GM19025 (cell line): ENCODE measurements around the gene MANEAL.

Source experiments
- ATAC-seq: cut with Tn5 transposase; IDR thresholded peaks from one replicate; pipeline ENCODE4 v1.9.1; 2021; ENCODE audit warnings: mild to moderate bottlenecking, low read depth, moderate library complexity; ENCODE audit not compliant: unreplicated experiment

The MANEAL gene

GRCh38 chr1:37778654-37779053 lies 15.0 kb upstream of the MANEAL start:
- no peak for ATAC-seq

GRCh38 chr1:37782491-37782890 lies 11.2 kb upstream of the MANEAL start:
- ATAC-seq = no peak

GRCh38 chr1:37792943-37793686 lies 532 bp upstream of the MANEAL start:
- no peak for ATAC-seq

GRCh38 chr1:37794372-37795339 lies 1.0 kb downstream of the MANEAL start:
- peak; percentile 29 for ATAC-seq

GRCh38 chr1:37795340-37796125 lies 1.9 kb downstream of the MANEAL start:
- no peak for ATAC-seq

GRCh38 chr1:37797750-37798345 lies 4.2 kb downstream of the MANEAL start:
- no peak for ATAC-seq

GRCh38 chr1:37802439-37802838 lies 8.8 kb downstream of the MANEAL start:
- no peak for ATAC-seq

GRCh38 chr1:37807220-37807554 lies 13.5 kb downstream of the MANEAL start:
- no peak for ATAC-seq

- ATAC-seq = peak; percentile 87
These were observed 14.1 kb downstream of the MANEAL start, which contains the start of the genes C1orf122 and YRDC for GRCh38 chr1:37807555-37808368. Gene C1orf122, plus strand, starts transcription at chr1:37807790. Its CDS starts 615 bp downstream, at chr1:37808405. Gene YRDC, minus strand, starts transcription at chr1:37808208. Its CDS starts 28 bp downstream, at chr1:37808180.

- ATAC-seq = peak; percentile 30
These were observed 15.0 kb downstream of the MANEAL start for GRCh38 chr1:37808369-37809319.

GRCh38 chr1:37809942-37810341 lies 16.3 kb downstream of the MANEAL start:
- ATAC-seq = no peak

GRCh38 chr1:37811027-37811655 lies 17.5 kb downstream of the MANEAL start:
- ATAC-seq = no peak

GRCh38 chr1:37813529-37814145 lies 20.0 kb downstream of the MANEAL start:
- ATAC-seq = no peak

- ATAC-seq = no peak
These were observed 20.6 kb downstream of the MANEAL start for GRCh38 chr1:37814252-37814651.

- ATAC-seq = no peak
These were observed 23.8 kb downstream of the MANEAL start for GRCh38 chr1:37817481-37817880.

- no peak for ATAC-seq
These were observed 27.8 kb downstream of the MANEAL start for GRCh38 chr1:37821481-37821880.
